H1 (cell line): Measurements from ENCODE around the gene TSEN34. TPM values are rescaled to one million over a fixed set of nuclear protein-coding genes. Genes with fewer than 3 reads are reported as not detected.

ENCODE experiments used
- ASH2L ChIP-seq: fragments of 200-600, 300-600 bp; sonication (generic); IDR thresholded peaks from one replicate; pipeline ENCODE4 v1.7.1; 2017; ENCODE audit warnings: low read length
- CHD2 ChIP-seq: IDR thresholded peaks from 2 replicates; pipeline ENCODE4 v1.6.1; 2012; ENCODE audit warnings: low read length, improper control_type of control experiment
- CREB1 ChIP-seq: IDR thresholded peaks from 2 replicates; pipeline ENCODE4 v1.6.1; 2012; ENCODE audit warnings: inconsistent platforms
- GTF2F1 ChIP-seq: IDR thresholded peaks from 2 replicates; pipeline ENCODE4 v1.6.1; 2012; ENCODE audit warnings: low read depth, low read length, improper control_type of control experiment, borderline replicate concordance
- HDAC6 ChIP-seq: IDR thresholded peaks from one replicate; pipeline ENCODE4 v1.7.1; 2012; ENCODE audit warnings: low read depth, mild to moderate bottlenecking, inconsistent platforms, low read length, moderate library complexity
- KDM1A ChIP-seq: fragments of 200-600, 300-600 bp; sonication (generic); IDR thresholded peaks from 2 replicates; pipeline ENCODE4 v1.7.1; 2016; ENCODE audit warnings: mild to moderate bottlenecking, low read length, borderline replicate concordance
- KDM5A ChIP-seq: fragments of 200-600 bp; IDR thresholded peaks from 2 replicates; pipeline ENCODE4 v1.7.1; 2012; ENCODE audit warnings: mild to moderate bottlenecking, low read length, inconsistent platforms, mixed read lengths
- MAX ChIP-seq: IDR thresholded peaks from 2 replicates; pipeline ENCODE4 v1.6.1; 2012; ENCODE audit warnings: inconsistent platforms
- SIX5 ChIP-seq: IDR thresholded peaks from 2 replicates; pipeline ENCODE4 v1.6.1; 2011; ENCODE audit warnings: mild to moderate bottlenecking, low read depth, low read length
- SP2 ChIP-seq: IDR thresholded peaks from 2 replicates; pipeline ENCODE4 v1.6.1; 2012; ENCODE audit warnings: mild to moderate bottlenecking, low read length, inconsistent platforms
- TAF1 ChIP-seq: IDR thresholded peaks from 2 replicates; pipeline ENCODE4 v1.6.1; 2011; ENCODE audit warnings: mild to moderate bottlenecking, low read depth, low read length
- TBP ChIP-seq: IDR thresholded peaks from 2 replicates; pipeline ENCODE4 v1.6.1; 2011; ENCODE audit warnings: low read depth, low read length, improper control_type of control experiment
- YY1 ChIP-seq: IDR thresholded peaks from 2 replicates; pipeline ENCODE4 v1.6.1; 2011; ENCODE audit warnings: low read depth, mild to moderate bottlenecking, low read length
- polyA plus RNA-seq, 7 experiments: library from polyadenylated mRNA; depleted of rRNA in 3 of 7; stranded (reverse) in 5 of 7; unstranded in 2 of 7; fragments of >200 nt in 5 of 7; fragments of 200-250 nt in 2 of 7; gene quantifications; 1 replicate in 5 of 7; 2 replicates in 1 of 7; 4 replicates in 1 of 7; pipeline versions ENCODE4 v1.2.1 to v1.2.3, GENCODE V29; 2011 to 2013; ENCODE audit warnings: missing spikeins in 2 of 7, mixed read lengths in 2 of 7
- total RNA-seq: library from RNA; stranded (reverse); fragmentation: NEBNext Ultra II Directional; extraction: Animal tissue kit (Norgen Biotek cat#: 25700); gene quantifications from 2 replicates; pipeline ENCODE4 v1.2.1, GENCODE V29; 2021
- TF ChIP-seq, protein P1 (sequence below), 3 experiments: IDR thresholded peaks; 1 replicate in 2 of 3; 2 replicates in 1 of 3; pipeline versions ENCODE4 v1.5.1 to v1.6.1; 2011; ENCODE audit warnings: low read length in 3 of 3, mild to moderate bottlenecking in 3 of 3, inconsistent platforms in 2 of 3, low read depth in 1 of 3, moderate library complexity in 1 of 3; ENCODE audit not compliant: insufficient read depth in 1 of 3; ENCODE audit errors: control extremely low read depth in 1 of 3

The TSEN34 gene
- total and polyA plus RNA-seq, 2 of the 8 experiments (the other 6 are each of a cell fraction or from before 2014, with no cell fraction given), result 22.5 to 52.3 TPM

DNA sequence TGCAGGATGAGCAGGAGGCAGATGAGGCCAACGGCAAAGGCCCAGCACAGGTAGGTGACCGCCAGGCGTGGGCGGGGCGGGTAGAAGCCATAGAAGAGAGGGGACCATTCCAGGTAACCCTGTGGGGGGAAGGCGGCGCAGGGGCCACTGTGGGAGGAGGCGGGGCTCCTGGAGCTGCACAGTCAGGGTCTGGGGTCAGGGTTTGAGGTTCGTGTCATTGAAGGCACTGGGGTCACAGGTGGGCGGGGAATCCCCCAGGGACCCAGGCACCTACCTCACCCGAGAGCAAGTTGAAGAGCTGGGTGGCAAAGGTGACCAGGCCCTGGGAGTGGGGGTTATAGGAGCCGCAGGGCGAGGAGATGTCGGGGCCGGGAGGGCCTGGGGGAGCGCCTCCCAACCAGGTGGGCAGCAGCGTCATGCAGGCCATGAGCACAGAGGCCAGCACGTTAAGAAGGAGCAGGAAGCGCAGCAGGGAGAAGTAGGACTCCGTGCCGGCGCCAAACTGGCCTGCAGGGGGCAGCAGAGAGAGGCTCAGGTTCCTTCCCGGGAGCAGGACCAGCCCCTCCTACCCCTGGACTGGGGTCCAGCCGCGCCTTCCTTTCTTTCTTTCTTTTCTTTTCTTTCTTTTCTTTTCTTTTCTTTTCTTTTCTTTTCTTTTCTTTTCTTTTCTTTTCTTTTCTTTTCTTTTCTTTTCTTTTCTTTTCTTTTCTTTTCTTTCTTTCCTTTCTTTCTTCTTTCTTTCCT lies 22.8 kb upstream of the TSEN34 start (continued):
- no peak for TF ChIP-seq YY1
- TF ChIP-seq, protein P1, sequence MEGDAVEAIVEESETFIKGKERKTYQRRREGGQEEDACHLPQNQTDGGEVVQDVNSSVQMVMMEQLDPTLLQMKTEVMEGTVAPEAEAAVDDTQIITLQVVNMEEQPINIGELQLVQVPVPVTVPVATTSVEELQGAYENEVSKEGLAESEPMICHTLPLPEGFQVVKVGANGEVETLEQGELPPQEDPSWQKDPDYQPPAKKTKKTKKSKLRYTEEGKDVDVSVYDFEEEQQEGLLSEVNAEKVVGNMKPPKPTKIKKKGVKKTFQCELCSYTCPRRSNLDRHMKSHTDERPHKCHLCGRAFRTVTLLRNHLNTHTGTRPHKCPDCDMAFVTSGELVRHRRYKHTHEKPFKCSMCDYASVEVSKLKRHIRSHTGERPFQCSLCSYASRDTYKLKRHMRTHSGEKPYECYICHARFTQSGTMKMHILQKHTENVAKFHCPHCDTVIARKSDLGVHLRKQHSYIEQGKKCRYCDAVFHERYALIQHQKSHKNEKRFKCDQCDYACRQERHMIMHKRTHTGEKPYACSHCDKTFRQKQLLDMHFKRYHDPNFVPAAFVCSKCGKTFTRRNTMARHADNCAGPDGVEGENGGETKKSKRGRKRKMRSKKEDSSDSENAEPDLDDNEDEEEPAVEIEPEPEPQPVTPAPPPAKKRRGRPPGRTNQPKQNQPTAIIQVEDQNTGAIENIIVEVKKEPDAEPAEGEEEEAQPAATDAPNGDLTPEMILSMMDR (IDR thresholded peaks at IDR 0.05; ENCODE audit: control extremely low read depth in 1 of 3, insufficient read depth in 1 of 3, low read depth in 1 of 3, low read length in 3 of 3), result peak; percentile 81 to 92 (median 91)
- TF ChIP-seq MAX, result peak; percentile 68; the same call in 1 of the 2 replicates
- no peak for TF ChIP-seq TBP
- no peak for TF ChIP-seq KDM1A
- no peak for TF ChIP-seq GTF2F1
- TF ChIP-seq CREB1, result peak; percentile 67
- TF ChIP-seq ASH2L, result no peak
- no peak for TF ChIP-seq KDM5A
- TF ChIP-seq HDAC6, result no peak
- TF ChIP-seq SIX5, result no peak
- TF ChIP-seq CHD2, result no peak
- no peak for TF ChIP-seq TAF1
- TF ChIP-seq SP2, result no peak
